Placental epithelial cell (primary cell): ENCODE results near the gene PRPF6. TPM values are rescaled to one million over a fixed set of nuclear protein-coding genes. Genes with fewer than 3 reads are reported as not detected.

Experiments used
- small RNA-seq: library from RNA; depleted of rRNA; stranded (forward); fragments of <200 nt; gene quantifications from one replicate; pipeline ENCODE3, GENCODE V24; 2012
- total RNA-seq: library from RNA; depleted of rRNA; stranded (reverse); fragments of >200 nt; gene quantifications from 2 replicates; pipeline ENCODE4 v1.2.3, GENCODE V29; 2012

PRPF6 gene, protein sequence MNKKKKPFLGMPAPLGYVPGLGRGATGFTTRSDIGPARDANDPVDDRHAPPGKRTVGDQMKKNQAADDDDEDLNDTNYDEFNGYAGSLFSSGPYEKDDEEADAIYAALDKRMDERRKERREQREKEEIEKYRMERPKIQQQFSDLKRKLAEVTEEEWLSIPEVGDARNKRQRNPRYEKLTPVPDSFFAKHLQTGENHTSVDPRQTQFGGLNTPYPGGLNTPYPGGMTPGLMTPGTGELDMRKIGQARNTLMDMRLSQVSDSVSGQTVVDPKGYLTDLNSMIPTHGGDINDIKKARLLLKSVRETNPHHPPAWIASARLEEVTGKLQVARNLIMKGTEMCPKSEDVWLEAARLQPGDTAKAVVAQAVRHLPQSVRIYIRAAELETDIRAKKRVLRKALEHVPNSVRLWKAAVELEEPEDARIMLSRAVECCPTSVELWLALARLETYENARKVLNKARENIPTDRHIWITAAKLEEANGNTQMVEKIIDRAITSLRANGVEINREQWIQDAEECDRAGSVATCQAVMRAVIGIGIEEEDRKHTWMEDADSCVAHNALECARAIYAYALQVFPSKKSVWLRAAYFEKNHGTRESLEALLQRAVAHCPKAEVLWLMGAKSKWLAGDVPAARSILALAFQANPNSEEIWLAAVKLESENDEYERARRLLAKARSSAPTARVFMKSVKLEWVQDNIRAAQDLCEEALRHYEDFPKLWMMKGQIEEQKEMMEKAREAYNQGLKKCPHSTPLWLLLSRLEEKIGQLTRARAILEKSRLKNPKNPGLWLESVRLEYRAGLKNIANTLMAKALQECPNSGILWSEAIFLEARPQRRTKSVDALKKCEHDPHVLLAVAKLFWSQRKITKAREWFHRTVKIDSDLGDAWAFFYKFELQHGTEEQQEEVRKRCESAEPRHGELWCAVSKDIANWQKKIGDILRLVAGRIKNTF
- 47.6 and 61.6 TPM in 2 replicates for total RNA-seq

DNA sequence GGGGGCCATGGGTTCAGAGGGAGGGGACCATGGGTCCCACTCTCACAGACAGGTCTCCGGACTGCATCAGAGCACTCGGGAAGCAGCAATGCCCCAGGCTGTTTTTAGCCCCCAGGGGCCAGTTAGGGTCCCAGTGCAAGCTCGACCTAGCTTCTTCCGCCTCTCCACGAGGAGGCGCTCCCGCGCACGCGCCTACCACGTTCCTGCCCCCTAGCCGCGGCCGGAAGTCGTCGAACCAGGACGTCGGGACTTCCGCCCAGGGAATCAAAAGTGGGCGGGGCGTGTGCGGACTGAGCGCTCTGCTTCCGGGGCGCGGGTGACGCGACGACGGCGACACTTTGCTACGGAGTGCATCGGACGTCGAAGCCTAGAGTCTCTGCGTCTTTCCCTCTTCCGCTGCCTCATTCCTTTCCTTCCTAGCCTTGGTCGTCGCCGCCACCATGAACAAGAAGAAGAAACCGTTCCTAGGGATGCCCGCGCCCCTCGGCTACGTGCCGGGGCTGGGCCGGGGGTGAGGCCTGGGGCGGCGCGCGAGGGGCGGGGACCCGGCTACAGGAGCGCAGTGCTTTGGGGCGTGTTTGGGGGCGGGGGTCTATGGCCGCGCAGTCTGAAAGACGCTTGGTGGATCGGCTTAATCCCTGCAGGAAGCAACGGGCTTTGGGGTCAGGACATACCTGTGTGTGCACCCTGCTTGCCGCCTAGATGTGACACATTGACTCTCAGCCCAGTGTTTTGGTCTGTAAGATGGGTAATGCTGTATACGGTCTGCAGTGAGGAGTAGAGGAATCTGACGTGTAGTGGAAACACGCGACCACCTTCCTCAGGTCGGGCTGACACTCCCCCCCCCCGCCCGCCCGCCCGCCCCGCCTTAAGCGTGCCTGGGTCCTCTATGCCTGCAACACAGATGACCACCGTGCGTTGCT, at the start of gene PRPF6:
PRPF6 (plus strand) TSS at position 327 of the 923 bp plus-strand sequence; CDS start at position 441, 114 bp downstream.

DNA sequence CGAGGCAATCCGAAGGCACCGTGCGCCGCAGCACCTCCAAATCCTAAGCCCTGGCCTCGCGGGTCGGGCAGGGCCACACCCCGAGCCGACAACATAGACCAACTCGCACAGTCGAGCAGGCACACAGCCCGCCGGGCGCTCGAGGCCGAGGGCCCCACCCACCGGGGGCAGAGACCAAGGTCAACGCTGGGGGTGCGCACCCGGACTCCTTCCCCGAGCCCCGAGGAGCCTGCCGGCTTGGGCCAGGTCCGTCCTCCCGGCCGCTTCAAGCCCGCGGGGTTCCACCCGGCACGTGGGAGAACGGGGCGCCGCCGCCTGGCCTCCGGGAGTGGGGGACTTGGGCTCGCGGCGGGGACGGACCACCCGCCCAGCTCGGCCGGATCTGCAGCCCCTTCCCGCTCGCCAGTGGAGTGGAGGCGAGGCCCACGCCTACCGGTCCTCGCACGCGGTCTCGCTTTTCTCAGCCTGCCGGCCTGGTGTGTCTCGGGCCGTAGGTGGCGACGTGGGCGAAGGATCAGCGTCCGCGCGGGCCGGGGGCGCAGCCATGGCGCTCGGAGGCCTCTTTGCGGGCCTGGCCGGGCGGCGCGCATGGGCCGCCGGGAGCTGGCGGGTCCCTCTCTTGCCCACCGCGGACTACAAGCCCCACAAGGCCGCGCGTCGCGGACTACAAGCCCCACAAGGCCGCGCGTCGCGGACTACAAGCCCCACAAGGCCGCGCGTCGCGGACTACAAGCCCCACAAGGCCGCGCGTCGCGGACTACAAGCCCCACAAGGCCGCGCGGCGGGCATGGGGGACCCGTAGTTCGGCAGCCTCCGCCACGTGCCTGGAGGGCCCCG, 24.9 kb upstream of the PRPF6 start, which contains the start of gene UCKL1:
UCKL1 (minus strand) TSS at position 590 of the 837 bp plus-strand sequence; CDS start at position 546, 44 bp downstream.

DNA sequence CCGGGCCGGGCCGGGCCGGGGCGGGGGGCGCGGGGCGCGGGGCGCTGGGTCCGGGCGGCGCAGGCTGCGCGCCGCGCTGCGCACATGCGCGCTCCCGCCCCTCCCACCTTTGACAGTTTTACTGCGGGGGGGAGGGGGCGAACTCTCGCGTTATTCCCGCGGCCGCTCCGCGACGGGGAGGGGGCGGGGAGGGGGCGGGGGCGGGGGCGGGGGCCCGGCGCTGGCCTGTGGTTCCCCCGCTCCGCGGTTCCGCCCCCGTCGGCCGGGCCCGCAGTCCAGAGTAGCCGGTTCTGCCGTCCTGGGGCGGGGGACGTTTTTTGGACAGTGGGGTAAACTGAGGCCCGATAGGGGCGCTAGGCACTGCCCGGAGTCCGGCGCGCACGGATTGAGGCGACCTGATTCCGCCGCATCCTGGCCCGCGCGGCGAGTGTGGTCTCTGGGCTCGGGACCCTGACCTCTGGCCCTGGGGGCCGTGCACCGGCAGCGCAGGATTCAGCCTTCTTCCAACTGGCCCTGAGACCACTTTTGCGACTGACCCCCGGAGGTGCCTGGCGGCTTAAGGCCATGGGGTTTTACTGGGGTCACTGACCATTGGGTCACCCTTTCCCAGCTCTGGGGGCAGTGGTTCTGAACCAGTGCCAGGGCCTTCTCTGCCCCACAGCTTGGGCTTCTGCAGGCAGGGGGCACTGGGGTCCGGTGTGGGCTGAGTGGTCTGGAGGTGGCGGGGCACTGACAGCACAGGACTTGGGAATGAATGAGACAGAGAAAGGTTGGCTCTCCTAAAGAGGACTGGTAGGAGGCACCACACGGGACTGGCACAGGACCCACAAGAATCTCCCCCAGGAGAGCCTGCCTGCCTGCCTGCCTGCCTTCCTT, 10.9 kb upstream of the PRPF6 start, which contains the start of gene ZNF512B:
ZNF512B (minus strand) TSS at position 93 of the 876 bp plus-strand sequence. CDS start 1,980 bp downstream, outside the sequence.

DNA sequence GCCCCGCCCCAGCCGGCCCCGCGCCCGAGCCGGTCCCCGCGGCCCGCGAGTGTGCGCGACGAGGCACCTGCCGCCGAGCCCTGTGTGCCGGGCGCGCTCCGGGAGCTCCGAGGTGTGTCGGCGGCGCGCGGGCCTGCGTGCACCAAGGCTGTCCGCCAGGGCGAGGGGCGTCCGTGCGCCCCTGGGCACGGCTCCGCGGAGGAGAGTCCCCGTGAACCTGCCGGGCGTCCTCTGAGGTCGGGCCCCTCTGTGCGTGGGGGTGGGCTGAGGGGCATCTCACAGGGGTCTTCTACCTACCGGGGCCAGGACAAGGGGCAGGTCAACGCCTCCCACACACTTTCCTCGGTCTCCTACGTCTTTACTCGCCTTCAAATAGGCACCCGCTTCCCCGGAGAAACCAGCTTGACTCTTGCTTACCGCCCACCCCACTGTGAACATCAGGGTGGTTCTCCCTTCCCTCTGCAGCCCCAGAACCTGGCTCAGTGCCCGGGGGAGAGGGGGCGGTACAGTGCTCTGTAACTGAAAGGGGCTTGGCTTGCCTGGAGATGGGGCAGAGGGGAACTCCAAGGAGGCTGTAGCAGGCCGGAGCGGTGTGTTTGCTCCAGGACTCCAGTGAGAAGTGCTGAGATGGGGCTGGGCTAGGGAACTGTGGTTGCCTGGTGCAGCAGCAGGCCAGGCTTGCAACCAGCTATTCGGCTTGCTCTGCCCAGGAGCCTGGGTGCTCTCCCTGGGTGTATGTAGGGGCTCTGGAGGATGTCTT, 1.2 kb upstream of the PRPF6 start, which contains the start of gene SAMD10:
SAMD10 (minus strand) TSS at position 86 of the 760 bp plus-strand sequence. CDS start 175 bp downstream, outside the sequence.

DNA sequence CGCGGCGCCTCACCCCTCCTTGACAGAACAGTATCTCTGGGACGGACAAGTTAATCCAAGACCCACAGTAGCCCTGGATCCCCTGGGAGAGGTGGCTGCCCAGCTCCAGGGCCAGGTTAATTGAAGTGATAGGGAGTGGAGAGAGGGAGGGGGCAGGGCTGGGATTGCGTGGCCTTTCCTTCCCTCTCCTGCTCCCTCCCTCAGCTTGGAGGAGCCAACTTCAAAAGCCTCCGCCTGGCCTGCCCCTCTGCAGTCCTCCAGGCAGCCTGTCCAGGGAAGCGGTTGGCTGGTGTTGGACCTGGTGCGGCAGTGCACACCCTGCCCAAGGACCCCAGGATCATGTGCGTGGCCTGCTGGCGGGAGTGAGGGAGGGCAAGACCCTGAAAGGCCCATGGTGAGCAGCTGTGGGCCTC, 55.0 kb downstream of the PRPF6 start, which contains the start of gene C20orf204:
C20orf204 (plus strand) TSS at position 250 of the 413 bp plus-strand sequence; CDS start at position 392, 142 bp downstream.

DNA sequence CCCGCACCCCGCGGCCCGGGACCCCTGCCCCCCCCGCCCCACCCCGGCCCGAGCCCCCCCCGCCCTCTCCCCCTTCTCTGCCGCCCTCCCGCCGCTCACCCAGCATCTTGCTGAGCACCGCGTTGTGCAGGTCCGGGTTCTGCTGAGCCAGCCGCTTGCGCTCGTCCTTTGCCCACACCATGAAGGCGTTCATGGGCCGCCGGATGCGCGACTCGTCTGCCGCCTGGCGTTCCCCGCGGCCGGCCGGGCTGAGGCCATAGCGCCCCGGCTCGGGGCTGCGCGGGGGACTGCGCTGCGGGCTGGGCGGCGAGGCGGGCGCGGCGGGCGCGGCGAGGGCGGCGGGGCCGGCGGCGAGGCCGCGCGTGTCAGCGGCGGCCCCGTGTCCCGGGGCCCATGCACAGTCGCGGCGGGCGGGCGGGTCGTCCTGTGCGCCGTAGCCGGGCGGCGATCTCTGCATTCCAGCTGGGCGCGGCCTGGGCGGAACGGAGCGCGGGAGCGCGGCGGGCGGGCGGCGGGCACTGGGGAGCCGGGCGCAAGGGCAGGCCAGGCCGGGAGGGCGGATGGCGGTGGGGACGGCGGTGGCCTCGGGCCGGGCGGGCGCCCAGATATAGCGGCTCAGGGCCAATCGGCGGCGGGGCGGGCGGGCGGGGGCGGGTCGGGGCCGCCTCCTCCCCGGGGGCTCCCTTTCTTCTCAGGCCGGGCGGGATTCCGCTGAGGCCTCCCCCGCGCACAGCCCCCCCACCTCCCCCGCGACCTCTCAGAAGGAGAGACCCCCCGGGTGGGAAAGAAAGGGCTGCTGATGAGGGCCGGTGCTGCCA, 68.3 kb downstream of the PRPF6 start, which contains the start of gene SOX18:
SOX18 (minus strand) TSS at position 580 of the 818 bp plus-strand sequence; CDS start at position 457, 123 bp downstream.

DNA sequence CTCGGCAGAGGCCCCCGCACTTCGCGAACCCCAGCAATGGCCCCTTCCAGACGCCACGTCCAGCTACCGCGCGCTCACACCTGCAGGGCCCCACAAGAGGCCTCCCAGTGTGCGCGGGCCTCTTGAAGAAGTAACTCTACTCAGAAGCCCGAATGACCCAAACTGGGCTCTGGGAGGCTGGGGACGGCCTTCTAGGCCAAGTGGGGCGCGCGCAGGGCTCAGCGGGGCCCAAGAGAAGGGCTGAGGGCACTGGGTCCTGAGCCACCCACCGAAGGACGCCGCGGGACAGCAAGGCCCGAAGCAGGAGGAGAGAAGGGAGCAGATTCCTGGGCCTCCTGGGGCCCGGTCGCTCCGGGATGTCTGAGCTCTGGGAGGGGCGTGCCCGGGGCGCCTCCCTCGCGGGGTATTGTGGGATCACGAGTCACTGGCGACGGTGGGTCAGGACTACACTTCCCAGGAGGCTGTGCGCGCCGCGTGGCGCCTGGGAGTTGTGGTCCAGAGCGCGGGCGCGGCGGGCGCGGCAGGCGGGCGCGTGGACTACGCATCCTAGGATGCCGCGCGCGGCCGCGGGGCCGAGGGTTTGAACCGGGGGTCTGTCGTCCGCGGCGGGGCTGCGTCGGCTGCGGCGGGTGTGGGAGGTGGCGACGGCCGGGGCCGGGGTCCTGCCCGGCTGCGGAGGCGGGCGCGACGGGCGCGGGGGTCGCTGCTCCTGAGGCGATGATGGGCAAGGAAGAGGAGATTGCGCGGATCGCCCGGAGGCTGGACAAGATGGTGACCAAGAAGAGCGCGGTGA, 81.9 kb downstream of the PRPF6 start, which contains the start of gene TCEA2:
TCEA2 (plus strand) TSS at position 603 of the 793 bp plus-strand sequence; CDS start at position 718, 115 bp downstream.

DNA sequence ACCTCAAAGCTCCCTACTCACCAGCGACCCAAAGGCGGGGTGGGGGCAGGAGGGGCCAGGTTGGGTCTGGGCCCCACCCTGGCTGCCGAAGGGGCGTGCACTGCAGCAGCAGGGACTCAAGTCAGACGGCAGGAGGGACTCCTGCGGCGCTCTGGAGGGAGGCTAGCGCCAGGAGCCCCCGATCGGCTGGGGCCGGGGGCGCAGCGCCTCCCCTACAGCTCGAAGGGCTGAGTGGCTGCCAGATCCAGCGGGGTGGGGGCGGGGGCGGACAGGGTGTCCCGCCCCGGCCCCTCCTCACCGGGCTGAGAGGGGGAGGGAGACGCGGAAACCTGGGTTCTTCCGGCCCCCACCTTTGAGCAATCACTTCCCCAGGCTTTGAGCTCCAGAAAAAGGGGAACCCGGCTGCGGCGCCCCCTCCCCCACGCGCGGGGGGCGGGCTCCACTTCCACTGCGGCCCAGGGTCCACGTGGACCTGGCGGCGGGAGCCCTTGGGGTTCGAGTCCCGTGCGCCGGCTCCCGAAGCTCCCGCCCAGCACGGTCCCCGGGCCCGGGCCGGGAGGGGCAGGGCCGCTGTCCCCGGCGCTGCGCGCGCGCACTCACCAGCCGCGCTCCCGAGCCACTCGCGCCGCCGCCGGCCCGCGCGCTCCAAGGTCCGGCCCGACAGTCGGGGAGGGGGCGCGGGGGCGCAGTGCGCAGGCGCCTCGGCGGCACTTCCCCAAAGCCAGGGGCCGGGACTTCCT, 98.5 kb downstream of the PRPF6 start, which contains the start of gene RGS19:
RGS19 (minus strand) TSS at position 246 of the 740 bp plus-strand sequence. CDS start 2,632 bp downstream, outside the sequence.

DNA sequence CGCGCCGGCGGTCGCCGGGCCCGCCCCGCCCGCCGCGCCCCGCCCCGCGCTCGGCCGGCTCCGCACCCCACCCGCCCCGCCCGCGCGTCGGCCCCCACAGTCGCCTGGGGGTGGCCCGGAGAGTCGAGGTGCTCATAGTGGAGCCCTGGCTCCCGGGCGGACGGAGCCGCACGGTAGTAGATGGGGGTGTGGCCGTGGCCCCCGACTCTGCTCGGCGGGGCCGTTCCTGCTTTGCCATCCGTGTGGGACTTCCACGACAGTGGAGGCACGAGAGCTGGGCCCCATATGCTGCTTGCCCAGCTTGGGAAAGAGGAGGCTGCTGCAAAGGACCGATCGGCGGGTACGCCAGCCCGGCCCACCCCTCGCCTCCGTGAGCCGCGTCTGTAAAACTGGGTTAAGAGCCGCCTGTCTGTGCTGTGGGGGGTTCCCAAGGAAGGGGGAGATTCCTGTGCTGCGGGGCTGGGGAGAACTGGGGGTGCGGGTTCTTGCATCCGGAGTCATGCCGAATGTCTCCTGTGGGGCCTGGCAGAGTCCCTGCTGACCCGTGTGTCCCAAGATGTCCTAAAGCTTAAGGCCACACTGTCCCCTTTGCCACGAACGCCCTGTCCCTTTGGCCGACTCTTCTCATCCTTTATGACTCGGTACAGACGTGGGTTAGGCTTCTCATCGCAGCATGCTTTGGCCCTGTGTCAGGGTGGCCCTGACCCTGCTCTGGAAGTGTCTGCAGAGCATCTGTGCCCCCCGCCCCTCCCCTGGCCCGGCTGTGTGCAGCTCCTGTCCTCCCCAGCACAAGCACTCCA, 99.3 kb downstream of the PRPF6 start, which contains the start of gene OPRL1:
OPRL1 (plus strand) TSS at position 70 of the 800 bp plus-strand sequence. CDS start 12,639 bp downstream, outside the sequence.

Small RNA genes within 50 kb of the gene (small RNA-seq; reads per million reads assigned to genes)
- gene AL355803.1 = not detected
- not detected for gene MIR647
- 0.14 reads per million for gene MIR6813

Other genes with a start within 250 kb of the PRPF6 start
- gene LIME1, start 244.5 kb upstream of the PRPF6 start, total RNA-seq = 2.4 and 5.1 TPM in 2 replicates
- gene SLC2A4RG, start 241.4 kb upstream of the PRPF6 start, total RNA-seq = 41.2 and 56.8 TPM in 2 replicates
- 1.6 and 1.8 TPM in 2 replicates for gene ZBTB46, start 149.9 kb upstream of the PRPF6 start, total RNA-seq
- gene ABHD16B, start 119.6 kb upstream of the PRPF6 start, total RNA-seq = not detected in 2 replicates
- gene TPD52L2, start 115.9 kb upstream of the PRPF6 start, total RNA-seq = 66.0 and 103 TPM in 2 replicates
- 34.5 and 56.6 TPM in 2 replicates for gene DNAJC5, start 86.0 kb upstream of the PRPF6 start, total RNA-seq
- gene UCKL1, start 24.7 kb upstream of the PRPF6 start, total RNA-seq = 21.1 and 21.6 TPM in 2 replicates
- 15.3 and 15.6 TPM in 2 replicates for gene ZNF512B, start 11.2 kb upstream of the PRPF6 start, total RNA-seq
- 0.39 and 0.65 TPM in 2 replicates for gene SAMD10, start 1.5 kb upstream of the PRPF6 start, total RNA-seq
- 1.6 and 2.0 TPM in 2 replicates for gene C20orf204, start 55.0 kb downstream of the PRPF6 start, total RNA-seq
- gene SOX18, start 68.5 kb downstream of the PRPF6 start, total RNA-seq = 0.11 TPM in 1 of 2 replicates, not detected in the other
- gene TCEA2, start 82.1 kb downstream of the PRPF6 start, total RNA-seq = 12.0 and 34.5 TPM in 2 replicates
- 10.2 and 19.7 TPM in 2 replicates for gene RGS19, start 98.4 kb downstream of the PRPF6 start, total RNA-seq
- 1.3 and 2.0 TPM in 2 replicates for gene OPRL1, start 99.0 kb downstream of the PRPF6 start, total RNA-seq
- not detected in 2 replicates for gene LKAAEAR1, start 103.3 kb downstream of the PRPF6 start, total RNA-seq
- gene NPBWR2, start 126.4 kb downstream of the PRPF6 start, total RNA-seq = not detected in 2 replicates
- gene MYT1, start 183.3 kb downstream of the PRPF6 start, total RNA-seq = under 0.01 TPM in 1 of 2 replicates, not detected in the other